Stimulated activated CD8-positive, alpha-beta memory T cell treated with anti-CD3 and anti-CD28 coated beads, Interleukin-12 subunit alpha, Interleukin-12 subunit beta, amount 100 ng/mL, for 1 hour (primary cell): ENCODE results near the gene MID1.

Experiments used
- DNase-seq: peaks from one replicate; pipeline ENCODE4 v3.0.0-alpha.2; 2020; ENCODE audit warnings: low read depth

MID1 gene, protein sequence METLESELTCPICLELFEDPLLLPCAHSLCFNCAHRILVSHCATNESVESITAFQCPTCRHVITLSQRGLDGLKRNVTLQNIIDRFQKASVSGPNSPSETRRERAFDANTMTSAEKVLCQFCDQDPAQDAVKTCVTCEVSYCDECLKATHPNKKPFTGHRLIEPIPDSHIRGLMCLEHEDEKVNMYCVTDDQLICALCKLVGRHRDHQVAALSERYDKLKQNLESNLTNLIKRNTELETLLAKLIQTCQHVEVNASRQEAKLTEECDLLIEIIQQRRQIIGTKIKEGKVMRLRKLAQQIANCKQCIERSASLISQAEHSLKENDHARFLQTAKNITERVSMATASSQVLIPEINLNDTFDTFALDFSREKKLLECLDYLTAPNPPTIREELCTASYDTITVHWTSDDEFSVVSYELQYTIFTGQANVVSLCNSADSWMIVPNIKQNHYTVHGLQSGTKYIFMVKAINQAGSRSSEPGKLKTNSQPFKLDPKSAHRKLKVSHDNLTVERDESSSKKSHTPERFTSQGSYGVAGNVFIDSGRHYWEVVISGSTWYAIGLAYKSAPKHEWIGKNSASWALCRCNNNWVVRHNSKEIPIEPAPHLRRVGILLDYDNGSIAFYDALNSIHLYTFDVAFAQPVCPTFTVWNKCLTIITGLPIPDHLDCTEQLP

DNA sequence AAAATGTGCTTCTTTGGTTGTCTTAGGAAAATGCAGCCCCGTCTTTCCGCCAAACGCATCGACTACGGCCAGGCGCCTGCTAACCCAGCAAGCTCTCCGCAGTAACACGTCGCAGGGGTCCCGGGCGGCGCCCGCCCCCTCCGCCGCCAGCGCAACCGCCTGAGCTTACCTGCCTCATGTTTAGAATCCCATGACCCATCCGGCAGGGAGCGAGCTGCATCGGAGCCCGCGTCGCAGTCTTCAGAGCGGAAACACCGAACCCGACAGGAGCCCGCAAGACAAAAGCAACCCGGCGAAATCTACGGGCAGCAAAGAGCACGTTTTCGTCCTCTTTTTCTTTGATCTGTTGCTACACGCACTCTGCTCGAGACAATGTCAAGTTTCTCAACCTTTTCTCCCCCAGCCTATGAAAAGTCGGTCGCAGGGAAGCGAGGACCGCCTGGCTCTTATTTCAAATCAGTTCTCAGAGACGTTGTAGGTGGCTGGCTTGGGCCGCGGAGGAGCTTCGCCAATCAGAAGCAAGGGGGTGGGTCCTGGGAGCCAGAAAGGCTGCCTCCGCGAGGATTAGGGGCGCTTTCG lies at the start of gene MID1:
Gene MID1, minus strand, starts transcription at position 465 of the 579 bp plus-strand sequence. CDS start 53,038 bp downstream, outside the sequence.
- DNase-seq: no peak

DNA sequence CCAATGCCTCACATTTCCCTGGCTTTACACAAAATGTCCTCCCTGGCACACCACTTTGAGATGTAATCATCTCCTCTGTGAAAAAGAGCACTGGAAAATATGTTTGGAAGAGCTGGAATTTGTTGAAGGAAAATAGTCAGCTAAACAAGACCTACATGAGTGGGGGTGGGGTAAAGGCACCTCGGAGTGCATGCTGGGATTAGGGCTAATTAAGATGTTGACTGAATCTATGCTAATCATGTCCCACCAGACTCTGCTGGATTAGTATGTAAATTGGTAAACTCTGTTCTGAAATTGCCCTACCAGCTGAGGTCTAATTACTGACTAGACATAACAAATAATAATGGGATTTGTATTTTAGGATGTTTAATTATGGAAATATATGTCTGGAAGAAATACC lies 46.8 kb upstream of the MID1 start:
- DNase-seq: no peak

GRCh38 chrX:10666102-10666501 lies 45.7 kb upstream of the MID1 start:
- no peak for DNase-seq

GRCh38 chrX:10665681-10666080 lies 45.3 kb upstream of the MID1 start:
- no peak for DNase-seq

- no peak for DNase-seq
Observed at GRCh38 chrX:10660171-10660570, 39.8 kb upstream of the MID1 start.

DNA sequence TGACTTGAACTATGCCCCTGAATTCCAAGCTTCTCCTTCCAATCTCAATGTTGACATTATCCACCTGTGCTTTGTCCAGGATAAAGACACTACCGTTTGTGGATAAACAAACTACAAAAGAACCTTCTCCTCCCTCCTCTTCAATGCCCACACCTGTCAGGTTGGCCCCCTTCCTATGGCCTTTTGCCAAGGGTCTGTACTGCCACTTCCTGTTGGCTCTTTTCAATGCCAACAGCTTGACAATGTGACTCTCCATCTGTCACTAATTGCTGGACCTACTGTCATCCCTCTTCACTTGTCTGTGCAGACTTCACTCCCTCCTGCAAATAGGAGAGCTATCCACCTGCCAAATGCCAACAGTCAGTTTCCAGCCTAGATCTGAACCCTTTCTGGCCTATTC lies 35.8 kb upstream of the MID1 start:
- no peak for DNase-seq

- no peak for DNase-seq
Observed at GRCh38 chrX:10654960-10655359, 34.6 kb upstream of the MID1 start.

DNA sequence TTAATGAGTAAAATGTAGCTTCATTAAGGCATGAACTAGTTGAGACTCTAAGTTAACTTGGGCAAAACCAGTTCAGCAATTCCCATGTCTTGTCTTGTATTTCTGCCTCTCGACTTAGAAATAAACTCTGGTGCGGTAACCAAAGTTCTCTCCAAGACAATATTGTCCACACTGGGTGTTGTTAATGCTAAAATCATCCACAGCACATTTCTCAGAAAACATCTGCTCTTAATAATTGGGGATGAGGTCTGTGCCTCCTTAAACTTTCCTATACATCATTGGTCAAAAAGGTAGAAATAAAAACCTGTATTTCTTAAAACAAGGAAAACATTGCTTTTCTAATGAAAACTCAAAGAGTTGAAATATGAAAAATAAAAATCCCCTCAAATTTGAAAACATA lies 32.9 kb upstream of the MID1 start:
- no peak for DNase-seq

- DNase-seq: no peak
Observed at GRCh38 chrX:10649265-10649664, 28.9 kb upstream of the MID1 start.

- no peak for DNase-seq
Observed at GRCh38 chrX:10648614-10649013, 28.2 kb upstream of the MID1 start.

GRCh38 chrX:10636851-10637250 lies 16.5 kb upstream of the MID1 start:
- no peak for DNase-seq

- no peak for DNase-seq
Observed at GRCh38 chrX:10636337-10636736, 16.0 kb upstream of the MID1 start.

DNA sequence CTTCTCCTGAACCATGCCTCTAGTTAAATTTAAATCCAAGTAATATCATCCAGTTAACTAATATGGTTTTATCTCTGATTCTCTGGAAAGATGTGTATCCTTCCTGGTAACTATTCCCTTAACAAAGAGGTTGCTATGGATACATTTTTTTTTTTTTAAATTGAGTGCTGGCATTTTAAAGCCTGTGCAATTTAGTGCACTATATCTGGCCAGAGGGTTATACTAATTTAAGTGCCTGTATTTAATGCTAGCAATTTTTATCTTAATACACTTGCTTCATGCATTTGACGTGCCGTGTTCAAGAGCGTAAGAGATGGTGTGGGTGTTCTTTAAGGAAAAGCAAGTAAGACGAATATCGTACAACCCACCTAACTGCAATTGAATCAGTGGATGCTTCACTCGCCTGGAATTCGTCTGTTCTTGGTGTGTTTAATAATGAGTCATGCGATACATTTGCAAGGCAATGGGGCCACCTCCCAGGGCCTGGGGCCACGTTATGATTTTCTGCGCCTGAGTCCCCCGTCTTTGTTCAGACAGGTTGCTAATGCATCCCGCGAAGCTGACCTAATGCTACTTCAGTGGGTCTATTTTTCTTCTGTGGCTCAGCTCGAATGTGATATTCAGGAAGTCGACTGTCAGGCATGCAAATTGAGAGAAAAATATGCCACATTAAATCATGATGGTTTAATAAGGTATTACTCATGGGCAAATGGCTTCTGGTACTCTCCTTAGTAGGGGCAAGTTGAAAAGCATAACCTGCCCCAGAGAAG lies 14.2 kb upstream of the MID1 start:
- DNase-seq: no peak

DNA sequence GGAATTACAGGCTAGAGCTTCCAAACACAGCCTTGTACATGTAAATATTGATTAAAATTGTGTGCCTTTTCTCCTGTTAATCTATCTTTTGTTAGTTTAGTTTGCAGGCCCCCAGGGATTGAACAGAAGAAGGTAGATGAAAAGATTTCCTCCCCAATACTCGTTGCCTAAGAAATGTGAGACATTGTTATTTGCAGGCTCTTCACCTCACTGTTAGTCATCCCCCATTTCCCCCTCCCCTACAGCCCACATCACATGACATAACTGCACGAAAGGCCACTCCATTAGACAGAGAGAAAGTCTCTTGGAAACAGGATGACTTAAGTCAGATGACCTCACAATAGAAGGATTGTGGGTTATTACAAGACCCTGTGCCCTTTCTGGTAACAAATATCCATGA lies 13.3 kb upstream of the MID1 start:
- no peak for DNase-seq

GRCh38 chrX:10631416-10632145 lies 11.2 kb upstream of the MID1 start:
- DNase-seq: no peak

DNA sequence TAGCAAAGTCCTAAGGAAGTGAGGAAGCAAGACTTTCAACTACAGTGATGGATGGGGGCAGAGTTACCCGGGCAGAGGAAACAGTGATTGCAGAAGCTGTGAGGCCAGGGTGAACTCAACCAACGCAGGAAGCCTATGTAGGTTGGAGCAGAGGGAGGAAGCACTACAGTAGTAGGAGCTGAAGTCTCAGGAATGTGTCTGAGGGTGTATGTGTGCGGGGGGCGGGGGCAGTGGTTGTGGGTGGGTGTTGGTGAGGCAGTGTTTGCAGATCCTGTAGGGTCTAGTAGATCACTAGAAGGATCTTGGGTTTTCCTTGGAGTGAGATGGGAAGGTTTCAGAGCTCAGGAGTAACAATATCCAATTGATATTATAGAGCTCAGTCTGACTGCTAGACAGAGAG lies 9.9 kb upstream of the MID1 start:
- DNase-seq: no peak

DNA sequence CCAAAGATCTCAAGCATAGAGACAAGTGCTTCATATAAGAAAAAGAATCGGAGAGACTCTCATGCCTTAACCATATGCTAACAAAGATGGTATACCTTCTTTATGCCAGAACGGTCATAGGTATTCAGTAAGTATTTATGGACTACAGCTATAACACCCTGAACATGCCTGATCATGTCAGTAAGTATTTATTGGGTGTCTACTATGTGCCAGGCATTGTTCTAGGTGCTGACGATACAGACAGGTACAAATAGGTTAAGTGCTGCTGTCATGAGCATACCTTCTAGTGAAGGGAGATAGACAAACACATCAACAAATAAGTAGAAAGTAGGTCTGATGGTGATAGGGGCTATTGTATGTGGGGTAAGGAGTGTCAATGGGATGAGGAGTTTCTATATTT lies 9.5 kb upstream of the MID1 start:
- no peak for DNase-seq

DNA sequence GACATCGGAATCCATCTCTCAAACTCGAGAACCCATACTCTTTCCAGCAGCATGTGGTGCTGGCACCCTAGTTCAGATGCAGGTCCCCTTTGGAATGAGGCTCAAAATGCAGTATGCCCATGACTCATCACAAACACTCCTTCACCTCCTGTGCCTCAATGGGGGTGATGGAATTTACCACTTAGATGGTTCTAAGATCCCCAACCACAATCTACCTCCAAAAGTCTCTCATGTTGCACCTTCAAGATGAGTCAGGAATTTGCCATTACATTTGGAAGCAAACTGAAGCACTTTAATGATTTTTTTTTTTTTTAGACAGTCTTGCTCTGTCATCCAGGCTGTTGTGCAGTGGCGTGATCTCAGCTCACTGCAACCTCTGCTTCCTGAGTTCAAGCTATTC lies 8.5 kb upstream of the MID1 start:
- no peak for DNase-seq

DNA sequence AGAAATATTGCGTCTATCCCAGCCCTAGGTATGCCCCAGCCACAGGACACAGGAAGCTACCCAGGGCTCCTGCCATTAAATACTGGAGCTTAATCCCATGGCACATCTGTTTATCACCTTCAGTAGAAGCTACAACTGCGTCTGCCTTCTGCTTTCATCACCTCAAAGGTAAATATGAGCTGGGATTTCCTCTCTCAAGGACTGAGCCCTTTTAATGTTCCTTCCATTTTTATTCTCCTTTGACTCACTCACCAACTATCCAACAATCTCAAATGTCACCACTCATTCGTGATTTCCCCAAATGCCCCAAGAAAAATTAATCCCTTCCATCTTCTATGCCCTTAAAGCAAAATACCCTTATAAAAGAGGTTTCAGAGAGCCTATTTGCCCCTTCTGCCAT lies 1.8 kb upstream of the MID1 start:
- DNase-seq: no peak

GRCh38 chrX:10619425-10620046 lies 849 bp downstream of the MID1 start:
- no peak for DNase-seq

GRCh38 chrX:10618961-10619360 lies 1.4 kb downstream of the MID1 start:
- no peak for DNase-seq

GRCh38 chrX:10617999-10618351 lies 2.4 kb downstream of the MID1 start:
- DNase-seq: no peak
